CMK (cell line): ENCODE data around the gene DLX4.

Experiments used
- DNase-seq: peaks from one replicate; pipeline ENCODE4 v3.0.0-alpha.2; 2010; ENCODE audit warnings: low read depth

The DLX4 gene, protein sequence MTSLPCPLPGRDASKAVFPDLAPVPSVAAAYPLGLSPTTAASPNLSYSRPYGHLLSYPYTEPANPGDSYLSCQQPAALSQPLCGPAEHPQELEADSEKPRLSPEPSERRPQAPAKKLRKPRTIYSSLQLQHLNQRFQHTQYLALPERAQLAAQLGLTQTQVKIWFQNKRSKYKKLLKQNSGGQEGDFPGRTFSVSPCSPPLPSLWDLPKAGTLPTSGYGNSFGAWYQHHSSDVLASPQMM

DNA sequence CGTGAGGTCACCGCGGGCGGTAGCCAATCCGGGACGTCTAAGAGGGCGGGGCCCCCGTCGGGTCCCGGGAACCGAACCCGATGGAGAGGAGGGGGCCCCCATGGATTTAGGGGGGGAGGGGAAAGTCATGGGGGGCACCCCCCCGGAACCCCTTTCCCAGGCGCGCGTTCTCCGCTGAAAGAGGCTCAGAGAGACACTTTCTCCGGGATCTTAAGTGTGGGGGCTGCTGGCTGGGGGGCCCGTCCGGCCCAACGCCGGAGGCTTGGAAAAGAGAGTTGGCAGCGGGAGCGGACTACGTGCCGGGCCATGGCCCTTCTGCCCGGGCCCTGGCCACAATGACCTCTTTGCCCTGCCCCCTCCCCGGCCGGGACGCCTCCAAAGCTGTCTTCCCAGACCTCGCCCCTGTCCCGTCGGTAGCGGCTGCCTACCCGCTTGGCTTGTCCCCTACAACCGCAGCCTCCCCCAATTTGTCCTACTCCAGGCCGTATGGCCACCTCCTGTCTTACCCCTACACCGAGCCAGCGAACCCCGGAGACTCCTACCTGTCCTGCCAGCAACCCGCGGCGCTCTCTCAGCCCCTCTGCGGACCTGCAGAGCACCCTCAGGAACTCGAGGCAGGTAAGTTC, at the start of gene DLX4:
Gene DLX4, plus strand, starts transcription at position 57 of the 626 bp plus-strand sequence. Its CDS starts 279 bp downstream, at position 336.
- DNase-seq: no peak

DNA sequence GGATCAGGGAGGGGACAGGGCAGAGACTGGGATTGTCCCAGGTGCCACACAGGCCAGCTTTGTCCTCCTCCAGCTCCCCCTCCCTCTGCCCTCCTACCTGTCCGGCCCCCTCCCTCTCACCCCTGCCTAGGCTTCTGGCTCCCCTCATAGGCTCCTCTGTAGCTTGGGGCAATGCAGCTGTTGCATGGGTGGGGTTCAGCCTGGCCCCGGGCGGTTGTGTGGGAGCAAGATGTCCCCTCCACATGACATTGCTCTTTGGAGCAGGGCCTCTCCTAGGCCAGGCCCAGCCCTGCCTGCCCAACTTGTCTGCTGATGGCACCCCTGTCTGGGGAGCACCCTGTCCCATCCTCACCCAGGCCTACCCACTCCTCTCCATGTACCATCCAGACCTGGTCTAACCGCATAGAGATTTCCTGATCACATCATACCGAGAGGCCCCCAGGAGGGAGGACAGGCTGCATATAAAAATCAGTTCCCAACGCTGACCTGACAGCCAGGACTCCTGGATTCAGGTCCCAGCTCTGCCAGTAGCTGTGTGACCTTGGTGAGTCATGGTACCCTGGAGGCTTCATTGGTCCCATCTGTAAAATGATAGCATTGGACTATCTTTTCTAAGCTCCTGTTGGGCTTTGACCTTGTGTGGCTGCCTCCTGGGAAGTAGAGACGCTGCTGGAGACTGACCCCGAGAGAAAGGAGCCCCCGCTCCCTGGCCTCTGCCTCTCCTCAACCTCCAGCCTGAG, 48.8 kb upstream of the DLX4 start:
- no peak for DNase-seq

DNA sequence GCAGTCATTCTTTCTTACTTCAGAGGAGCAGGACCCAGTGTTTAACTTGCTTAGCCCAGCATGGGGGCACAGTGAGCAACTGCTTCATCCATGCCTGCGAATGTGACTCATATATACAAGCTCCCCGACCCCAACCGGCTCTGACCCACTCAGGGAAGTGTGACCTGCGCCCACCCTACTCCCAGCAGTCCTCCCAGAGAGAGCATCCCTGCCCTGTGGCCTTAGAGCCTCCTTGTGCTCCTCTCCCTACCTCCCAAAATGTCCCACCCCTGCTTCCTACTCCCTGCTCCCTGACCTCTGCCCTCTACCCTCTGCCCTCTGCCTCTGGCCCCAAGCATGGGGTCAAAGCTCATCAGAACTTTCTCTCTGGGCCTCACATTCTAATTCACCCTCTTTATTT, 46.9 kb upstream of the DLX4 start:
- DNase-seq: no peak

DNA sequence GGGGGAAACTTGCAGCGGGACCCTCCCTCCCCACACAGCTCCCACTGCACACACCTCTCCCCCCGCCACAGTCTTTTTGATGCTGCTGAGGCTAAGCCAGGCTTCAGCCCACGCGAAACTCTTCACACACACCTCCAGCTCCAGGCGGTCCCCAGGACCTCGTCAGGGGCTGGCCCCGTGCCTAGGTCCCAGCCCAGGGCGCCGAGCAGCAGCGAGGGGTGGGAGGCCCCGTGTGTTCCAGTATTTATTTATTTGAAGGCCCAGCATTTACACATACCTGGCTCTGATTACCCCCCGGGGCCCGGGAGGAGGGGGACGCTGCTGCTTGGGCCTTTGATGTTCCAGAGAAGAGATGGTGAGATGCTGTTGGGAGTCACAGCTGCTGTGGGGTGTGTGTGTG, 44.9 kb upstream of the DLX4 start:
- no peak for DNase-seq

DNA sequence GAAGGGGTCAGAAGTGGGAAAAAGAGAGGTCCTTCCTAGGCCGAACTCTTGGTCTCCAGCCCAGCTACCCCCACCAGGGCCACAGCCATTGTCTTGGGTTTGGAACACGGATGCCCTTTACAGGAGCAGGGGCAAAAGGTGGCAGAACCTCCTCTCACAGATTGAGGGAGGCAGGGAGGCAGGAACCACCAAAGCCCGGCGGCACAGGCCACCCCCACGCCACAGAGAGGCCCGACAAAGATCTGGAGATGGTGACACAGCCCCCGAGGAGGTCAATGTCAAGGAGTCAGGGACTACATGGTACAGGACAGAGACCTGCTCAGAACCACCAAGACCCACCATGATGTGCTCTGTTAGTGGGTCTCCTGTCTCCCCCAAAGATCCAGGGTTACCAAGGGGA, 44.4 kb upstream of the DLX4 start:
- no peak for DNase-seq

DNA sequence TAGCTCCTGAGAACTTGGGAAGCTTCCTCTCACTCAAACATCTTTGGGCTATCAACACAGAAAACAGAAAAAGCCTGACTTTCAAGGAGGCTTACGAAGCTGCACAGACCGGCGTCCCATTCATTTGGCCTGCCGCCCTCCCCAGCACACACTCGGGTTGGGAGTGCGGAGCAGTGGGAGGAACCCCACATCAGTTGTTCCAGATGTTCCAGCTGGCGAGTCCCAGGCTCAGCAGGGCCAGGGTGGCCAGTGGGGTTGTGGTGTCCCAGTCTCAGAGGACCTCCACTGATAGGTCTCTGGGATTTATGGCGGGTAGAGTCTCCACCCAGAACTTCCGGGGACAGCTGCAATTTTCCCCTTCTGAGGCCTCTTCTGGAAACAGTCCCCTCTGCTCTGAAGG, 43.1 kb upstream of the DLX4 start:
- DNase-seq: no peak

DNA sequence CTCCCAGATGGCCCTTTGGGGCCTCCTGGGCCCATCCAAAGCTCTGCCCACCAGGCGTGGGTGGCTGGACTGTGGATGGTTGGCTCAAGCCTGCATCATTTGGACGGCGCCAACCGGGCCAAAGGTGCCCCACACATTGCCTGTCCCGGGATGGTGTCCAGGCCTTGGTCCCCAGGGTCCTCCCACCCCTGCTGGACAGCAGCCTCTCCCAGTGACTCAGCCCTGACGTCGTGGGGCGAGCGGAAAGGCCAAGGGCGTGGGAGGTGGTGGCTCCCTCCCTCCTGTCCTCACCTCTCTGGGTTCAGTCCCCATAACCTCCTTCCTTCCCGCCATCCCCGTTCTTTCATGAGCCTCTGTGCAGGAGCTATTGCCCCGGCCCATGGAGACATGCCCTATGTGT, 42.1 kb upstream of the DLX4 start:
- DNase-seq: no peak

DNA sequence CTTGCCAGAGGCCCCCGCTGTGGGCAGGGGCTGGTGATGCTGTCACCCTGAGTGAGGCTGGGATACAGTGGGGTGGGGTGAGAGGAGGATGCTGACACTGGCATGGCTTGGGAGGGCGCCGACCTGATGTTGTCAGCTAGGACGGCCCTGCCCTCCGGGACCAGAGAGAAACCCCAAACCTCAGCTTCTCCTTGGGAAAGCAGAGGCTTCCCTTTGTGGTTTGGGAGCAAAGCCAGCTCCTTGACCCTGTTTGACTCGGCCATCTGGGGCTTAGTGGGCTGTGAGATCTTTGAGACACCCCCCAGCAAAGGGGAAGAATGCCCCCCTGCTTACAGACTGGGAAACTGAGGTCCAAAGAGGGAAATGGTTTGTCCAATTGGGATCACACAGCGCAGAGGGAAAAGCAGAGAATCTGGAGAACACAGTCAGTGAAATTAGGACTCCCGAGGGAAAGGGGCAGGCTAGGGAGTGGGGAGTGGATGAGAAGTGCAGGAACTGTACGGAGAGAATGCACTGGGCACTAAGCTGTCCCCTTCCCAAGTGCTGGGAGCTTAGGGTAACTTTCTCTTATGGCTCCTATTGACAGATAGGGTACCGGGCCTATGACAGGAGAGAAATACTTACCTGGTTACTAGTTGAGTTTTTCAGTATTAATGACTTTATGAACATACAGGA, 40.7 kb upstream of the DLX4 start:
- DNase-seq: no peak

DNA sequence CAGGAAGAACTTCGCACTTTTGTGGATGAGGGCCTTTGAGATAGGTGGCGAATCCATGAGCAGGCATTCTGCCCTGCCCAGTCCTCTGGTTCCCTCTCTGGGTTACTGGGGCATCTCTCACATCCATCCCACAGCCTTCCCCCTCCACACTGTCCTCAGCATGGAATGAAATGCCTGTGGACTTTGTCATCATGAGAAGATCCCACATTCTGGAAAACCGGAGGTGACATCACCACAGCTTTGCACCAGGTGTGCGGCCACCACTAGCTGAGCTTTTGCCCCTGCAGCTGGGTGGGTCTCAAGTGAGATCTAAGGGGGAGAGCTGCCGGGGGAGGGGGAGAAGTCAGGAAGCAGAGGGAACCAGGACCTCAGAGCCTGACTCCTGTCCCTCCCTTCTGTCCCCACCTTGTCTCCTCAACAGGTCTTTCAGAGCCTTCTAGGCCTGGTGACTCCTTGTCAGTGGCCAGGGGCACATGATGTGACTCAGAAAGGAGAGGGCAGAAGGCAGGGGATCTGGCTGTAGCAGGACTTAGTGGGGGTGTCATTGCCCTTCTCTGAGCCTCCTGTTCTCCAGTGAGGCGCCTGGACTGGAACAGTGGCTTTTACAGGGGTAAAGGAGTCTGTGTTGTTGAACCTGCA, 40.0 kb upstream of the DLX4 start:
- DNase-seq: no peak

DNA sequence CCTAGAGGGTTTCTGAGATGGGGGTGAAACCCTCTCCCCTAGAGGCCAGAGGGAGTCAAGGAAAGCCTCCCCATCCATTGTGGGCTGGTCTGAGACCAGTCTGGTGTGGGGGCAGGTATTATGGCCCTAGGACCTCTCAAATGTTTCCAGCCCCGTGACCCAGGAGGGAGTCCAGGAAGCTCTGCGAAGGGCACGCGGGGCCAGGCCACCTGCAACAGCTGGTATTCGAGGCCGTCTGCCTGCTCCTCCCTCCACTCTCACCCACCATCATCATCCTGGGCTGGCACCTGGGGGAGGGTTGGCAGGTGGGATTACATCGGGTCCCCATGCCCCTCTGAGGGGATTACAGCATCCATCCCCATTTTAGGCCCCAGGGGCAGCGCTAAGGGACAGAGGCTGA, 38.1 kb upstream of the DLX4 start:
- DNase-seq: no peak

DNA sequence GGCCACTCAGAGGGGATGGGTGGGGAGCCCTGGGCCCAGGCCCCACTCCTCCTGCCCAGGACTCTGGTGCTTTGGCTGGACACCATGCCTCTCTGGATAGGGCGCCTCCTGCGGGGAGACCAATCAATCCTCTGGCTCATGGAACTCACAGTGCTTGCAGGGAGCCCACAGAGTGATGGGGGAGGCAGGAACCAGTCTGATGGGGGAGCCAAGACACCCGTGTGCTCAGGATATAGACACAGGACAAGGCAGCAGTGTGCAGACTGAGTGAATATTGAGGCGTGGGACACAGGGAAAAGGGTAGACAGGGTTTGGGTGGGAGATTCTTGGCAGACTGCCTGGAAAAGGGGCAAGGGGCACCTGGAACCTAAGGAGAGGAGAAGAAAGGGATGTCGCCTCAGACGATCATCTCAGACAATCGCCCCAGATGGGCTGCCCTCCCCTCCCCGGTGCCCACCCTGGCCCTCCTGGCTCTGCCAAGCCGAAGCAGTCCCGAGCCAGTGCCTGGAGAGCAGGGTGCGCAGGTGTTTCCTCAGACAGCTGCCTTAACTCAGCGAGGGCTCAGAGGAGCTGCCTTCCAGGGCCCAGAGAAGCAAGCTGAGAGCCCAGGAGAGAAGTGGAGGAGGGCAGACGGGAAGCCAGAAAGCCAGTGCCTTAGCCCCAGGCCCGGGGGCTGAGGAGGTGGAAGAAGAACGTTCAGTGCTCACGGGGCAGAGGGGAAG, 37.4 kb upstream of the DLX4 start:
- no peak for DNase-seq

DNA sequence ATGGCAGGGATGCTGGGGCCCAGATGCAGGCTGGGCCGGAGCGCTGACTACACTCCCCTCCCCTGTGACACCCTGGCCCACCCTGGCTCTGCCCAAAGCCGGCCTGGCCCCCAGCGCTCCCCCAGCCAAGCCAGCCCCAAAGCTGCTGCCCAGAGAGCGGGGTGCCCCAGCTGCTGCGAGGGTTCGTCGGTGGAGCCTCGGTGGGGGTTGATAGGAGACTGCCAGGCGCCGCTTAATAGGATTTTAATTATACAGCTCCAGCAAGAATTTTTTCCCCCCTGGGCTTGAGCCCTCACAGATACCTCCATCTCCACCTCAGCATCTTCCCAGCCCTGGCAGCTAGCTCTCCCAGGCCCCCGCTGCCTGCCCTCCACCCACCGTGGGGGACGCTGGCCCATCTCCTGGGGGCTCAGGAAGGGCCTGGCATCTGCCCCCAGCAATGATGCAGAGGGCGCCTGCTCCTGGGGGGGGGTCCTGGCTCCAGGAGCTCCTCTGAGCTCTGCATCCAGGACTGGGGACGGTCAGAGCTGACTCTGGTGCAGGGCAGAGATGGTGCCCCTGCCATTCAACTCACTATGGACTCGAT, 36.8 kb upstream of the DLX4 start:
- DNase-seq: no peak

DNA sequence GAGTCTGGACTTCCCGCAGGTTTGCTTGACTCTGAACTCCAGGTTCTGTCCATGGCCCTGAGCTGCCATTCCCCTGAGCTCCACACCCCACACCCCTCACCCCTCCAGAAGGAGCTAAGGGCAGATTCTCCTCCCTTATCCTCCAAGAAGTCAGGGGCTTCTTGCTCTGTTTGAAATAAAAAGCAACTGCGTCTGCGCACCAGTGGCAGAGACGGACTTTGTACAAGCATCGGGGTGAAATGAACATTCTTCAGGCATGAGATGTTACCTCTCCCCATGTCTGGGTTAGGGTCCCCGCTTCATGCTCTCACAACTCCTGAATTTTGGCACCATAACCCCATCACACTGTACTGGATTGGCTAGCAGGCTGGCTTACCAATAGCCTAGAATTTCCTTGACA, 36.1 kb upstream of the DLX4 start:
- DNase-seq: no peak

DNA sequence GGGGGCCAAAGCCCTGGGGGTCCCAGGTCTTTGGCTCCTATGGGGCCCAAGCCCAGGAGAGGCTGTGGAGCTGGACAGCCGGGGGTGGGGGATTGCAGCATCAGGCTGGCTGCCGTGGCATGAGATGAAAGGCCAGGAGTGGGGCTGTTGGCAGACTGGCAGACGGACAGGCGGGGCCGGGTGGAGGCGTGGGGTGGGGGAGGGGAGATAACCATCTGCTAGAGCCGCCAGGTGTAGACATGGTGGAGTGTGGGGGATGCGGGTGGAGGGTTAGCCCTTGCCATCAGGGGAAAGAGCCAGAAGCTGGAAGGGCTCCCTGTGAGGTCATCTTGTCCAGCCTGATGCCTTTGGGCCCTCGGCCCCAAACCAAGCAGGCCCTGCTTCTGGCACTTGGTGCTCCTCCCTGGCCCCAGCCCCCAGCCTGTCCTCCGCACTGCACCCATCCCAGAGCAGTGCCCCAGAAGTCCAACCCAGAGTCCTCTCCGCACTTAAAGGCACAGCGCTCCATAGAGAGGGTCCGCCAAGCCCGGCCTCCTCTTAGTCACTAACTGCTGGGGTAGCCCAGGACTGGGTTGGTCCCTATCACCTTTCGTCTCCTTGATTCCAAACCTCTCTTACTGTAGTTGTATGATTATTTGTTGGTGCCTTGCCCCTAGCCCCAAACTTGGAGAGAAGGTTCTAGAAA, 33.3 kb upstream of the DLX4 start:
- no peak for DNase-seq

DNA sequence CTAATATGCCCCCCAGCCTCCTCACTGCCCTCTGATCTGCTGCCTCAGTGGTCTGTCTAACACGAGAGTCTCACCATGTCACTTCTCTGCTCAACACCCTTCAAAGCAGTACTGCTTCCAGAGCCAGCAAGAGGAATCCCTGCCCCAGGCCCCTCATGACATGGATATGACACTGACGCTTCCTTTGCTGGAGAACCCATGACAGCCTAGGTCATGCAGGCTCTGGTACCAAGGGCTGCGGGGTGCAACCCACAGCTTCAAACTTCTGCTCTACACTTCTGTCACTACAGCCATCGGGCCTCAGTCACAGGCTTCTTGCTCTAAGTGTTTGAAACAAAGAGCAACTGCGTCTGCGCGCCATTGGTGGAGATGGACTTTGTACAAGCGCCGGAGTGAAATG, 32.6 kb upstream of the DLX4 start:
- DNase-seq: no peak

DNA sequence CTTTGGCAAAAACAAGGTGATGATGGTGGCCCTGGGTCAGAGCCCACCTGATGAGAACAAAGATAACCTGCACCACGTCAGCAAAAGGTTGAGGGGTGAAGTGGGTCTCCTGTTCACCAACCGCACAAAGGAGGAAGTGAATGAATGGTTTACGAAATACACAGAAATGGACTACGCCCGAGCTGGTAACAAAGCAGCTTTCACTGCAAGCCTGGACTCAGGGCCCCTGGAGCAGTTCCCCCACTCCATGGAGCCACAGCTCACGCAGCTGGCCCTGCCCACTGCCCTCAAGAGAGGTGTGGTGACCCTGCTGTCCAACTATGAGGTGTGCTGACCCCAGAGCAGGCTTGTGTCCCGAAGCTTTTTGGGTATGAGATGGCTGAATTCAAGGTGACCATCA, 29.7 kb upstream of the DLX4 start:
- no peak for DNase-seq

DNA sequence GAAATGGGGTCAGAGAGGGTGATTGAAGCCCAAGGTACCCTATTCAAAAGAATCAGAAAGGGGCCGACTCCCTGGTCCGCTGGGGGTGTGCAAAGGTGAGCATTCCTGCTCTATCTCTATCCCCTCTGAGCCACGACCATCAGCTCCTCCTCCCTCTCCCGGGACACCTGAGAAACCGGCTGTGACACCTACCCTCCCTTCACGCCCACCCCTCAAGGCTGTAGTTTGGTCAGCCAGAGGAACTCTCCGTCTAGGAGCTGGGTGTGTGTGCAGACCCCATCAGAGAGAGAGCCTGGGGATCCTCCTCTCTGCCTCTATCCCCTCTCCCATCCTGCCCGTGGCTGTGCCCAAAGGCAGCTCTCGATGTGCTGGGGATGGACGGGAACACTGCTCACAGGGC, 27.6 kb upstream of the DLX4 start:
- DNase-seq: no peak

DNA sequence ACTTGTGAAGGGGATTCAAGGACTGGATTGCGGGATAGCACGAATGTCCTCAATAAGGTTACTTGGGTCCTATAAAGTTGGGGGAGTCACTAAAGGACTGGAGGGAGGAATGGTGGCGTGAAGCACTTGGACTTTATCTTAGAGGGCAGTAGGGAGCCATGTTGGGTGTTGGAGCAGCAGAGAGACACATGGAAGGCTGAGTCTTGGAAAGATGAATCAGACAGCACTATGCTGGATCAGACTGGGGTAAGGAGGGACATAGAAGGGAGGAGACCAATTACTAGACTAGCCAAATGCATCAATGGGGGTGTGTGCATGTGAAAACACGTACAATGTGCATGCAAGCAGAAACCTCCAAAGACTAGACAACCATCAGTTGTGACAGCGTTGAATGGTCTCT, 26.0 kb upstream of the DLX4 start:
- no peak for DNase-seq

DNA sequence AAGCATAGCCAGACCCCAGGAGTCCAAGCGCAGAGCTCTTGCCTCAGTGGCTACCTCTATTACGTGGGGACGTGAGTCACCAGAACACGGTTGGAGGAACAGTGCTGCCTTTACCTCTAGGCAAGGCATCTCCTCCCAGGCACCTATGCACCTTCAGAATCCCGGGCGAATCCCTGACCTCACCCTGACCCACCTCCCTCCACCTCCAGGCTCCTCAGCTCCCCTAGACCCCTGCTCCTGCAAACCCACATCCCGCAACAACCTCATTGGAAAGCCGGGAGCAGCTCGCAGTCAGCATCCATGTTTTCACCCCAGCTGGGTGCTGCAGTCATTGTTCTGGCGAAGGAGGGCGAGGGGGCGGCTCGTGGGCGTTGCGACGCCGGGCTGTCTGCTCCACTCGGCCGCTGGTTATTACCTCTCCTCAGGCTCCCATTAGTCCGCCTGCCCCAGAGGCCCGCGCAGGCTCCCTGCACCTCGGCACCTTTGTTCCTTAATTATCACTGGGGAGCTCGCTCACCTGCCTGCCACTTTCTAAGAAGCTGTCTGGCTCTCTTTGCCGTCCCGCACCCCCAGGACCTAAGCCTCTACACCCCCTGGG, 24.6 kb upstream of the DLX4 start:
- no peak for DNase-seq

DNA sequence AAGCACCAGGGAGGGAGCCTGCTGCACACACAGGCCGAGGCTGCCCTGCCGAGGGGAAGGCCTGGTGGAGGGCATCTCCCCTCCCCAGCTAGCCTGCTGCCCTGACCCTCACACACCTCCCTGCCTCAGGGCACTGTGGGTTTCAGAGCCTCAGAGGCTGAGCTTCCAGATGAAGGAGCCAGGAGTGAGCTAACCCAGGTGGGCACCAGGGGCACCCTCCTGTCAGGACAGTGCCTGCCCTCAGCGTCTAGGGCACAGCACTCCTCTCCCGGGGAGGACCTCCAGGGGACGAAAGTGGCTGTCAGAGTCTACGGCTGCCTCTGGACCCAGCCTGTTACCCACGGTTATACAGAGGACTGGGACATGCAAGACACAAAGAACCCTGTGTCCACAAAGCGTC, 22.8 kb upstream of the DLX4 start:
- no peak for DNase-seq
